GM18502 (cell line): ENCODE results near the gene DNAJC15.

Experiments used
- ATAC-seq: cut with Tn5 transposase; IDR thresholded peaks from one replicate; pipeline ENCODE4 v1.9.1; 2021; ENCODE audit warnings: mild to moderate bottlenecking; ENCODE audit not compliant: unreplicated experiment, poor library complexity

The DNAJC15 gene

GRCh38 chr13:43145534-43146196, 122.3 kb downstream of the DNAJC15 start:
- ATAC-seq = no peak

DNA sequence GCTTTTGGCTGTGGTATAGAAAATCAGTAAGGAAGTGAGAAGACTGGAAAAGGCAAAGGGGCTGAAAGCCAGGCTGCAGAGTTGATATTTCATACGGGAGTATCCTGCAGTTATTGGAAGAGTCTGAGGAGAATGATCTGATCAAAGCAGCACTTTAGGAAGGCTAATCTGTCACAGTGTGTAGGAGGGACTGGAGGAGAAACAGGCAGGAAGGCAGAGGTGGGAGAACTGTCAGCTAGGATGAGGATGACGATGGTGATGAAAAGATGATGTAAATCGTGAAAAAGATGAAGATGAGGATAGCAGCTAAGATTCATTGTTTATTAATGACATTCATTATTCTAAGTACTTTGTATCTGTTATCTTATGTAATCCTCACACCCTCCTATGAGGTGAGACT, 123.0 kb downstream of the DNAJC15 start:
- ATAC-seq = no peak

GRCh38 chr13:43150369-43151207, 127.2 kb downstream of the DNAJC15 start:
- ATAC-seq = no peak

GRCh38 chr13:43153436-43154090, 130.2 kb downstream of the DNAJC15 start:
- ATAC-seq = no peak

GRCh38 chr13:43154156-43154651, 130.8 kb downstream of the DNAJC15 start:
- ATAC-seq = no peak

DNA sequence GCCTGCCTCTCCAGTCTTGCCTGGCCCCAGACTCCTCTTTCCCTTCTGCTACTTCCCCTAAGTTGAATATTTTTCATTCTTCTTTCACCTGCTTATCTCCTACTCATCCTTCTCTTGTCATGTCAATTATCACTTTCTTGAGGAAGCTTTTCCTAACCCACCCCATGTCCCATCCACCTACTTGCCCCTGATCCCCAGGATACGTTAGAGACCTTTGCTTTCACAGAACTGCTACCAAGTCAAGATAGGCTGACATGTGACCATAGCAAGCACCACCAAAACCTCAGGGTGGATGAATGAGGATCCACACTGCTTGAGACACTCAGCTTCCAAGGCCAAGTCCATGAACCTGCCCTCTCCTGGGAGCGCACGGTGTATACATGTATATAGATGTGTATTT, 131.5 kb downstream of the DNAJC15 start:
- no peak for ATAC-seq

- no peak for ATAC-seq
Measured at GRCh38 chr13:43156916-43157315, 133.5 kb downstream of the DNAJC15 start.

GRCh38 chr13:43157796-43158195, 134.4 kb downstream of the DNAJC15 start:
- no peak for ATAC-seq

- no peak for ATAC-seq
Measured at GRCh38 chr13:43158516-43158915, 135.1 kb downstream of the DNAJC15 start.

GRCh38 chr13:43159026-43159461, 135.7 kb downstream of the DNAJC15 start:
- no peak for ATAC-seq
